SH-SY5Y (cell line): ENCODE results near the gene TNFRSF8.

ENCODE experiments used
- GATA2 ChIP-seq: IDR thresholded peaks from 2 replicates; pipeline ENCODE4 v1.6.1; 2011; ENCODE audit warnings: mild to moderate bottlenecking, low read depth, low read length
- GATA3 ChIP-seq: IDR thresholded peaks from 2 replicates; pipeline ENCODE4 v1.6.1; 2011; ENCODE audit warnings: low read depth, mild to moderate bottlenecking, low read length, moderate library complexity

GRCh38 chr1:12123172-12123571, 60.1 kb downstream of the TNFRSF8 start:
- no peak for TF ChIP-seq GATA2
- TF ChIP-seq GATA3 = no peak
